H9 (cell line): ENCODE data around the gene CHMP4B. TPM values are rescaled to one million over a fixed set of nuclear protein-coding genes. Genes with fewer than 3 reads are reported as not detected.

Source experiments
- DNase-seq: peaks from one replicate; pipeline ENCODE4 v3.0.0-alpha.2; 2017
- H2AFZ ChIP-seq: one replicate; pipeline ENCODE4 v1.6.1; 2013; ENCODE audit warnings: mild to moderate bottlenecking, low read length, control low read depth, moderate library complexity
- H2AK5ac ChIP-seq: 2 replicates; pipeline ENCODE4 v1.6.1; 2013; ENCODE audit warnings: low read length, control low read depth, mixed read lengths; ENCODE audit not compliant: insufficient read length
- H2BK120ac ChIP-seq: one replicate; pipeline ENCODE4 v1.6.1; 2013; ENCODE audit warnings: low read depth, mild to moderate bottlenecking, low read length, control low read depth, inconsistent platforms; ENCODE audit not compliant: poor library complexity, severe bottlenecking
- H2BK12ac ChIP-seq: 2 replicates; pipeline ENCODE4 v1.6.1; 2013; ENCODE audit warnings: low read length, control low read depth, mixed read lengths, low read depth; ENCODE audit not compliant: insufficient read length
- H2BK15ac ChIP-seq: 2 replicates; pipeline ENCODE4 v1.6.1; 2013; ENCODE audit warnings: low read depth, low read length, control low read depth
- H2BK20ac ChIP-seq: one replicate; pipeline ENCODE4 v1.6.1; 2013; ENCODE audit warnings: low read depth, mild to moderate bottlenecking, low read length, control low read depth, inconsistent platforms; ENCODE audit not compliant: poor library complexity, severe bottlenecking
- H2BK5ac ChIP-seq: 2 replicates; pipeline ENCODE4 v1.6.1; 2013; ENCODE audit warnings: low read length, control low read depth, mixed read lengths; ENCODE audit not compliant: insufficient read length
- H3K14ac ChIP-seq: 2 replicates; pipeline ENCODE4 v1.6.1; 2013; ENCODE audit warnings: low read length, control low read depth; ENCODE audit not compliant: insufficient read depth
- H3K18ac ChIP-seq: 2 replicates; pipeline ENCODE4 v1.6.1; 2013; ENCODE audit warnings: low read depth, mild to moderate bottlenecking, mixed read lengths, low read length, control low read depth; ENCODE audit not compliant: insufficient read length
- H3K23ac ChIP-seq: 2 replicates; pipeline ENCODE4 v1.6.1; 2013; ENCODE audit warnings: low read length, control low read depth, mixed read lengths, low read depth; ENCODE audit not compliant: insufficient read length
- H3K23me2 ChIP-seq: 2 replicates; pipeline ENCODE4 v1.6.1; 2013; ENCODE audit warnings: low read depth, mild to moderate bottlenecking, mixed read lengths, low read length, control low read depth; ENCODE audit not compliant: insufficient read length, poor library complexity, severe bottlenecking
- H3K27ac ChIP-seq: 2 replicates; pipeline ENCODE4 v1.5.1; 2013; ENCODE audit warnings: low read length, control low read depth, mixed read lengths, low read depth; ENCODE audit not compliant: insufficient read length
- H3K27me3 ChIP-seq: 2 replicates; pipeline ENCODE4 v1.6.1; 2013; ENCODE audit warnings: low read length, control low read depth, inconsistent platforms; ENCODE audit not compliant: insufficient read depth
- H3K4ac ChIP-seq: 2 replicates; pipeline ENCODE4 v1.6.1; 2013; ENCODE audit warnings: low read depth, mild to moderate bottlenecking, control low read depth, inconsistent platforms, low read length, moderate library complexity
- H3K4me1 ChIP-seq: 2 replicates; pipeline ENCODE4 v1.6.1; 2013; ENCODE audit warnings: low read length, control low read depth, inconsistent platforms; ENCODE audit not compliant: insufficient read depth
- H3K4me2 ChIP-seq: 2 replicates; pipeline ENCODE4 v1.6.1; 2013; ENCODE audit warnings: low read length, control low read depth, mixed read lengths; ENCODE audit not compliant: insufficient read length, insufficient read depth
- H3K56ac ChIP-seq: 2 replicates; pipeline ENCODE4 v1.6.1; 2013; ENCODE audit warnings: low read depth, mild to moderate bottlenecking, mixed read lengths, low read length, control low read depth; ENCODE audit not compliant: insufficient read length
- H3K79me1 ChIP-seq: 2 replicates; pipeline ENCODE4 v1.6.1; 2013; ENCODE audit warnings: low read depth, mild to moderate bottlenecking, moderate library complexity, low read length, control low read depth, inconsistent platforms; ENCODE audit not compliant: insufficient read depth, poor library complexity, severe bottlenecking
- H3K79me2 ChIP-seq: 2 replicates; pipeline ENCODE4 v1.6.1; 2013; ENCODE audit warnings: low read length, control low read depth, inconsistent platforms; ENCODE audit not compliant: insufficient read depth
- H3K9ac ChIP-seq: 2 replicates; pipeline ENCODE4 v1.6.1; 2013; ENCODE audit warnings: low read length, control low read depth, mixed read lengths; ENCODE audit not compliant: insufficient read length; ENCODE audit errors: extremely low read depth
- H3K9me3 ChIP-seq: one replicate; pipeline ENCODE4 v1.6.1; 2013; ENCODE audit warnings: low read depth, low read length, inconsistent platforms; ENCODE audit not compliant: control insufficient read depth
- H3T11ph ChIP-seq: one replicate; pipeline ENCODE4 v1.6.1; 2013; ENCODE audit warnings: mild to moderate bottlenecking, low read length, control low read depth, inconsistent platforms
- H4K20me1 ChIP-seq: one replicate; pipeline ENCODE4 v1.6.1; 2013; ENCODE audit not compliant: control insufficient read depth, insufficient read length, insufficient read depth
- H4K5ac ChIP-seq: 2 replicates; pipeline ENCODE4 v1.6.1; 2013; ENCODE audit warnings: low read depth, mild to moderate bottlenecking, mixed read lengths, low read length, control low read depth; ENCODE audit not compliant: insufficient read length
- H4K8ac ChIP-seq: replicated peaks from 2 replicates; pipeline ENCODE4 v1.6.1; 2013; ENCODE audit warnings: low read length, control low read depth, mixed read lengths, low read depth; ENCODE audit not compliant: insufficient read length
- H4K91ac ChIP-seq: 2 replicates; pipeline ENCODE4 v1.6.1; 2013; ENCODE audit warnings: low read depth, mild to moderate bottlenecking, moderate library complexity, mixed read lengths, low read length, control low read depth; ENCODE audit not compliant: insufficient read length
- H3K27ac Mint-ChIP-seq, 3 experiments: 2 replicates in 2 of 3; 3 replicates in 1 of 3; pipeline ENCODE4 v1.8.0; 2020 to 2021; ENCODE audit warnings: mixed read lengths in 3 of 3, mild to moderate bottlenecking in 1 of 3, moderate library complexity in 1 of 3
- H3K27me3 Mint-ChIP-seq: 2 replicates; pipeline ENCODE4 v1.8.0; 2021; ENCODE audit warnings: low read depth, mild to moderate bottlenecking, moderate library complexity, mixed read lengths
- H3K36me3 Mint-ChIP-seq, 3 experiments: 2 replicates in 2 of 3; 3 replicates in 1 of 3; pipeline ENCODE4 v1.8.0; 2020 to 2021; ENCODE audit warnings: low read depth in 3 of 3, mixed read lengths in 3 of 3; ENCODE audit not compliant: insufficient read depth in 1 of 3
- H3K4me1 Mint-ChIP-seq, 2 experiments: 2 replicates each; pipeline ENCODE4 v1.8.0; 2020; ENCODE audit warnings: mixed read lengths in 2 of 2
- H3K4me3 Mint-ChIP-seq, 2 experiments: 2 replicates in 1 of 2; 3 replicates in 1 of 2; pipeline ENCODE4 v1.8.0; 2020 to 2021; ENCODE audit warnings: mild to moderate bottlenecking in 2 of 2, mixed read lengths in 2 of 2, moderate library complexity in 1 of 2
- H3K9me3 Mint-ChIP-seq, 2 experiments: 2 replicates in 1 of 2; 3 replicates in 1 of 2; pipeline ENCODE4 v1.8.0; 2020; ENCODE audit warnings: mild to moderate bottlenecking in 2 of 2, mixed read lengths in 2 of 2, moderate library complexity in 1 of 2
- WGBS: extraction: QIAGEN DNeasy Blood & Tissue Kit; methylation state at CpG from one replicate; pipeline ENCODE4 v1.1.7; 2013; ENCODE audit warnings: missing lambda C conversion rate, low lambda C conversion rate, mixed read lengths; ENCODE audit not compliant: insufficient read length; ENCODE audit errors: extremely low coverage; 5-methylcytosine and 5-hydroxymethylcytosine counted together
- total RNA-seq: library from RNA; stranded (reverse); gene quantifications from 2 replicates; pipeline ENCODE4 v1.2.1, GENCODE V29; 2021
- TF ChIP-seq, protein P1 (sequence below): fragments of 200-600 bp; sonication (generic); conservative IDR thresholded peaks from 3 replicates; pipeline ENCODE4 v1.8.0; 2021; ENCODE audit warnings: antibody characterized with exemption, mild to moderate bottlenecking

Gene CHMP4B
- total RNA-seq, 1 experiment from 2014 or later, result 94.9 TPM

DNA sequence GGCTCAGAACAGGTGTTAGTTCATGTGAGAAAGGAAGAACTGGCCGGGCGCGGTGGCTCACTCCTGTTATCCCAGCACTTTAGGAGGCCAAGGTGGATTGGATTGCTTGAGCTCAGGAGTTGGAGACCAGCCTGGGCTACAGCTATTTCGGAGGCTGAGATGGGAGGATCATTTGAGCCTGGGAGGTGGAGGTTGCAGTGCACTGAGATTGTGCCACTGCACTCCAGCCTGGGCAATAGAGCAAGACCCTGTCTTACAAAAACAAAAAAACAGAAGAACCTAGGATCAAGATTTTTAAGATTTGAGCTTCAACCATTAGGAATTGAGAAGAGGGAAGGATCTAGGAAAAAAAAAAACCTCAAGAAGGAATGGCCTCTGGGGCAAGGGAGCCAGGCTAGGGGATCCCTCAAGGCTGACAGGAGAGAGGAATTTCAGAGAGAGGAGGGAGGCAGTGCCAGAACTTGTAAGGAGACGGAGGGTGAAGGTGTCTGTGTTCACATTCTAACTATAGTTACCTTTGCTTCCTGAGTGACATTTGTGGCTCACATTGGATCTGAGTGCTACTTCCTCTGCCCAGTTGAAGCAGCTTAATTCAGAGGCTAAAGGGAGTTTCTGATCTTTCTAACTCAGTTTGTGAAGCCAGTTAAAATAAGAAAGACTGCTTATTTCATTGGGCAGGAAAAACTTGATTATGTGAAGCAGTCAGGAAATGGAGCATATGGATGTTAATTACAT lies 26.1 kb downstream of the CHMP4B start:
- no peaks in the 10 kb centered on the region for H4K20me1 ChIP-seq
- no peak overlapping the region for H4K5ac ChIP-seq
- no peaks in the 10 kb centered on the region for H3K79me2 ChIP-seq
- no peaks in the 10 kb centered on the region for H3K9me3 ChIP-seq
- no peak overlapping the region for H3K14ac ChIP-seq
- H2BK15ac ChIP-seq, result no peak overlapping the region
- H3K27me3 Mint-ChIP-seq, result no peaks in the 10 kb centered on the region
- no peak overlapping the region for H3K18ac ChIP-seq
- no peaks in the 10 kb centered on the region for H3K23me2 ChIP-seq
- H2BK5ac ChIP-seq, result no peak overlapping the region
- H3K9ac ChIP-seq, result no peak overlapping the region
- no peak overlapping the region for H2AK5ac ChIP-seq
- no peak overlapping the region for H2AFZ ChIP-seq
- H3K27ac Mint-ChIP-seq, result no peak overlapping the region; a peak in 2 of 7 replicates
- no peak overlapping the region for H2BK20ac ChIP-seq
- no peak for DNase-seq
- H3K23ac ChIP-seq, result no peak overlapping the region
- H3K27me3 ChIP-seq, result no peaks in the 10 kb centered on the region
- no peak overlapping the region for H3K4me3 Mint-ChIP-seq
- H3K4ac ChIP-seq, result no peak overlapping the region
- no peak overlapping the region for H2BK120ac ChIP-seq
- peaks cover 5% of the 10 kb centered on the region for H3K4me1 ChIP-seq
- no peak overlapping the region for H2BK12ac ChIP-seq
- TF ChIP-seq, protein P1, sequence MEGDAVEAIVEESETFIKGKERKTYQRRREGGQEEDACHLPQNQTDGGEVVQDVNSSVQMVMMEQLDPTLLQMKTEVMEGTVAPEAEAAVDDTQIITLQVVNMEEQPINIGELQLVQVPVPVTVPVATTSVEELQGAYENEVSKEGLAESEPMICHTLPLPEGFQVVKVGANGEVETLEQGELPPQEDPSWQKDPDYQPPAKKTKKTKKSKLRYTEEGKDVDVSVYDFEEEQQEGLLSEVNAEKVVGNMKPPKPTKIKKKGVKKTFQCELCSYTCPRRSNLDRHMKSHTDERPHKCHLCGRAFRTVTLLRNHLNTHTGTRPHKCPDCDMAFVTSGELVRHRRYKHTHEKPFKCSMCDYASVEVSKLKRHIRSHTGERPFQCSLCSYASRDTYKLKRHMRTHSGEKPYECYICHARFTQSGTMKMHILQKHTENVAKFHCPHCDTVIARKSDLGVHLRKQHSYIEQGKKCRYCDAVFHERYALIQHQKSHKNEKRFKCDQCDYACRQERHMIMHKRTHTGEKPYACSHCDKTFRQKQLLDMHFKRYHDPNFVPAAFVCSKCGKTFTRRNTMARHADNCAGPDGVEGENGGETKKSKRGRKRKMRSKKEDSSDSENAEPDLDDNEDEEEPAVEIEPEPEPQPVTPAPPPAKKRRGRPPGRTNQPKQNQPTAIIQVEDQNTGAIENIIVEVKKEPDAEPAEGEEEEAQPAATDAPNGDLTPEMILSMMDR, result no peak
- no peaks in the 10 kb centered on the region for H3K9me3 Mint-ChIP-seq
- H3T11ph ChIP-seq, result no peak overlapping the region
- H3K56ac ChIP-seq, result no peak overlapping the region
- H3K4me1 Mint-ChIP-seq, result peaks cover 38 to 53% of the 10 kb centered on the region in 2 experiments
- no peak overlapping the region for H3K4me2 ChIP-seq
- peaks cover 7 to 19% (median 12%) of the 10 kb centered on the region in 3 experiments; a peak in 6 of 7 replicates for H3K36me3 Mint-ChIP-seq
- no peak overlapping the region for H3K27ac ChIP-seq
- H3K79me1 ChIP-seq, result peaks cover 3% of the 10 kb centered on the region
- no CpG with 5 or more reads among the region's 5 CpGs for WGBS
- no peak overlapping the region for H4K91ac ChIP-seq
- H4K8ac ChIP-seq, result no peak overlapping the region
